CD4-positive, alpha-beta T cell treated with Interleukin-4 for 1 hour (primary cell): ENCODE measurements around the gene DVL2.
A peak's percentile ranks its signal among the peaks of the same experiment; 100 is the strongest.

Experiments used
- DNase-seq, 2 donors: peaks; one replicate each; pipeline ENCODE4 v3.0.0-alpha.2; 2020 to 2022

The DVL2 gene

DNA sequence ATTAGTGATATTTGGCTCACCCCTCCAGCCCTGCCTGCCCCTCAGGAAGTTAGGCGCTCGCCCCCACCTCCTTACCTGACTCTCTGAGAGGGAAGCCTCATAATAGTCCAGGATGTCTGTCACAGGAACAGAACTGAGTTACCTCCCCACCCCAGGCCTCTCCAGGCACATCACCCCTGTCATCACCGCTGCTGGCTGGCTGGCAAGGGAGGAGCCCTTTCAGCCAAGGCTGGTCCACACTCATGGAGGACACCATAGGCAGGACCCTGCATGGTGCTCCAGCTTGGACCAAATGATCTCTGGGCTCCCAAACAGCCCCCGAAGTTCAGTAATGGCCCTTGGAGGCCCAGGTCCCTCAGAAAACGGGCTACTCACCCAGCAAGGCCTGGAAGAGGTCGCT, 16.2 kb downstream of the DVL2 start:
- DNase-seq = no peak

DNA sequence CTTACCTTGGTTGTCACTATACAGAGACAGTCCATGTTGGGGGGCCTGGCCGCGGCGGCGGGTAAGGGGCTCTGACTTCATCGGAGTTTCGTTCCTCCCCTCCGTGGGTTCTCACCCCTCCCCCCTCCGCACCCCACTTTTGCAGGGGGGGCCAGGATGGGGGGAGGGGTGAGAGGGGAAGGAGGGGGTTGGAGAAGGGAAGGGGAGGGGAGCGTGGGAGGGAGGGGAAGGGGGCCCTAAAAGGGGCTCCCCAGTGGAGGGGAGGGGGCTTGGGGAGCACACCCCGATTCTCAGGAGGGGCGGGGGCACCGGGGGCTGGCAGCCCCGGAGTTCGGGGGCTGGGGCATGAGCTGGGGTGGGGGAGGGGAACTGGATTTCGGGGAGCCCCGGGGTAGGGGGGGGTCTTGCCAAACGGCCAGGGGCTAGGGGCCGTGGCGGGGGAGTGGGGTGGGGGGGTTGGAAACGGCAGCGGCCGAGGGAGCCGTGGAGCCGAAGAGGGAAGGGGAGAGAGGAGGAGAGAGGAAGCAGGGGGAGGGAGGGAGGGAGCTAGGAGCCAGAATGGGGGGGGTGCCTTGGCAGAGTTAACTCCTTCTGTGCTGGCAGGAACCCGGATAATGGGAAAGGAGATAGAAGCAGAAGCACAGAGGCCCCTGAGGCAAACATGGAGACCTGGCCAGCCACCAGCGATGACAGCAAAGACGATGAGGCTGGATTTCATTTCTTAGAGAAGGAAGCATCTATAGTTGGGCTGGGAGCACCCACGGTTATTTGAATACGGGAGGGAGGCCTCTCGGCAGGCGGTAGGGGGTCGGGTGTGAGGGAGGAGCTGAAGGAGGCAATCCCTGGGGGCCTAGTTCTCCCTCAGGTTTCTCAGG, 17.0 kb downstream of the DVL2 start:
- peak in 1 of 2 donors; percentile 37 for DNase-seq

DNA sequence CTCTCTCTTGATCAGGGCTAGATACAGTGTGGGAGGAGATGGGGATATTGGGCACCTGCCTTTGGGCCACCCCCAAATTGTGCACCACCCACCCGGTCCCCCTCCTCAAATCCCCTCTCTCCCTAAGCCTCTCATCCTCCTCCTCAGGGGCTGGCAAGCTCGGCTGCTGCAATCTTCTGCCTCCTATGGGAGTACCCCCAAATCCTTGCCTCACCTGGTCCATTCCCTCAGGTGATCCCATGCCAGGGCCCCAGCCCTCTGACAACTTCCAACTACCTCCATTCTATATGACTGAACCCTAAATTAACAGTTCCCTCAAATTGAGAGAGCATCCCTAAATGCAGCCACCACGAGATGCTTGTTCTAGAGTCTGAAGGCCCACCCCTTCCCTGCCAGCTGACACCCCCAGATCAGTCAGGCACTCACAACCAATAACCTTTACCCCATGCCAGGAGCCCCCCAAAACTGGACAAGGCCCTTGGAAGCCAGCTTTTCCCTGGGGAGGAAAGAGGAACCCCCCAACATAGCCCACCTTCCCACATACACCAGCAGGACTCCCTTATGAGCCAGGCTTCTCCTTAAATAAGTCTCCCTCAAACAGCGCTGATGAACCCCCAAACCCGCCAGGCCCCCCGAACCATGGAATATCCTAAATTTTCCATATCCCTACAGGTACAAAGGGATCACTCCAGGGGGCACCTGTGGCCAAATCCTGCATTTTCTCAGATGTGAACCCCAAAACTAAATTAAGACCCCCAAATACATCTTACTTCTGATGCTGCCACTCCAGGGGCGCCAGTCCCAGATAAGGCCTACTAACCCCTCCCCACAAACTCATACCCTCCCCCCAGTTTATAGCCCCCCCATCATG, 17.8 kb downstream of the DVL2 start:
- DNase-seq = no peak

GRCh38 chr17:7215652-7216180, 18.6 kb downstream of the DVL2 start:
- DNase-seq = peak; percentile 18 to 21

GRCh38 chr17:7215136-7215638, 19.1 kb downstream of the DVL2 start:
- DNase-seq = no peak

DNA sequence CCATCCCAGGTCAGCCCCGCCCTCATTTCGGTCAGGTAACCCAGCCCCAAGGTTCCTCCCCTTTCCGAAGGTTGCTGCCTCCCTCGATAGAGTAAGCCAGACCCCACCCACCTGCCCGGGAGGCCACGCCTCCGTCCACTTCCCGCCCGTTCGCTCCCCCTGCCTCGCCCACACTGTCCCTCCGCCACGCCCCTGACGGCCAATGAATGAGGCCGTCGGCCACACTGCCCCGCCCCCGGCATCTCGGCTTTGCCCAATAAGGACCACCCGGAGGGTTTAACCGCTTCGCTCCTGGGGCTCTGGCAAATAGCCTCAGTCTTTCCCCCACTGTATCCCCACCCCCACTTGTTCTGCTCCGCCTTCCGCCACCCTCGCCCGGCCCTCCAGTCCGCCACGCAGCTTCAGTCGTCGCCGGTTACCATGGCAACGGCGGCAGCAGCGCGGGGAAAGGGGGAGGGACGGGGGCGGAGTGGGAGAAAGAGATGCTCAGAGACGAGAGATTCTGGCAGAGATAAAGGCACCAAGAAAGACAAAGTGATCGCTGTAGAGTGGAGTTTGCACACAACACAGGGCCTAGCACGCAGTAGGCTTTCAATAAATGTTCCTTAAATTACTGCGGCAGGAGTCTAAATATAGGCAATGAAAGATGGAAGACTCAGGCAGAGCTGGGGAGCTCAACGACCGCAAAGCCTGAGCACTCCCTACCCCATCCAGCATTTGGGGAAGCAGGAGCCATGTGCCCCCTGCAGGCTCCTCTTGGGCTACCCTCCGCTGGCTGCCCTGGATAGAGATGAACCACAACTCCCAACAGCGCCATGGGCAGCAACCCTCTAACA, 19.8 kb downstream of the DVL2 start:
- peak; percentile 99 for DNase-seq

DNA sequence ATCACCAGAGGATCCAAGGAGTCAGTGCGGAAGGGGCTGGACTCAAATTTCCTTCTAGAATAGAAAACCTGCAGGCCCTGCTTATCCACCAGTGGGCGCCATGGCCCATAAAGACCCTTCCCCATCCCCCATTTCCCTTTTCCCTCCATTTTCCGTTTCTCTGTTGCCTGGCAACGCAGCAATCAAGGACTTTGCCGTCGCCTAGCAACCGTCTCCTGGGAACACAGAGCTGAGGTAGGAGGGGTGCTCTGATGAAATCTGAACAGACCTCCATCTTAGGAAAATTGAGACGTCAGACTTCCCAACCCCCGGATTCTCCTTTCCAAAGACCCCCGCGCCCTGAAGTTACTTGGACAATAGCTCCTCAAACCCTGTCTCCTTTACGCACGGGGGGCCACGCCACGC, 20.4 kb downstream of the DVL2 start:
- DNase-seq = peak; percentile 91

- DNase-seq = no peak
Measured at GRCh38 chr17:7211491-7212273, 22.6 kb downstream of the DVL2 start.

DNA sequence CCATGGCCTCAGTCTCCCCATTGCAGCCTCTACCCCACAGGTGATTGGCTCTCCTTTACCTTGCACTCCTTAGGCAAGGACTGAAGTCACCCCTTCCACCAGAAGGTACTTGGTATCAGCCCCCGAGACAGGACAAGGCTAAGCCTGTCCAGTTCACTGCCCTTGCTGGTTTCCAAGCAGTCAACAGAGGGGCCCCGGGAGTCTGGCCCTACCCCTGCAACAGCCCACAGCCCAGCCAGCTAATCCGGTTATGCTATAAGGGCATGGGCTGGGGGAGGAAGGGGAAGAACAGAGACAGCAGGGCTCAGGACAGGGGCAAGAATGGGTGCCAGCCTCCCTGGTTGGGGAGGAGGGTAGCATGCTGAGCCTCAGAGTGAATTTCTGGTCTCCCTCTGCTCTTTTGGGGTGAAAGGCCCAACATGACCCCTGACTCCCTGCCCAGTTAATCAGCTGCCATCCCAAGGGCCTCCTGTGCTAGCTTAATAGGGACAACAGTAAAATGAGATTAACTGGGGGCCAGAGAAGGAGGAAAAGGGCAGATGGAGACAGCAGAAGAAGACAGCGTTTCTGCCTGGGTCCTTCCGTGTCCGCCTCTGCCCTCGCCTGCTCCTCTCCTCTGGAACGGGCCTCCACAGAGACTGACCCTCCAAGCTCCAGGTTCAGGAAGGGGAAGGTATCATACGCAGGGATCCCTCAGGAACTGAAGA, 25.4 kb downstream of the DVL2 start:
- DNase-seq = no peak

- DNase-seq = no peak
Measured at GRCh38 chr17:7208027-7208571, 26.2 kb downstream of the DVL2 start.

DNA sequence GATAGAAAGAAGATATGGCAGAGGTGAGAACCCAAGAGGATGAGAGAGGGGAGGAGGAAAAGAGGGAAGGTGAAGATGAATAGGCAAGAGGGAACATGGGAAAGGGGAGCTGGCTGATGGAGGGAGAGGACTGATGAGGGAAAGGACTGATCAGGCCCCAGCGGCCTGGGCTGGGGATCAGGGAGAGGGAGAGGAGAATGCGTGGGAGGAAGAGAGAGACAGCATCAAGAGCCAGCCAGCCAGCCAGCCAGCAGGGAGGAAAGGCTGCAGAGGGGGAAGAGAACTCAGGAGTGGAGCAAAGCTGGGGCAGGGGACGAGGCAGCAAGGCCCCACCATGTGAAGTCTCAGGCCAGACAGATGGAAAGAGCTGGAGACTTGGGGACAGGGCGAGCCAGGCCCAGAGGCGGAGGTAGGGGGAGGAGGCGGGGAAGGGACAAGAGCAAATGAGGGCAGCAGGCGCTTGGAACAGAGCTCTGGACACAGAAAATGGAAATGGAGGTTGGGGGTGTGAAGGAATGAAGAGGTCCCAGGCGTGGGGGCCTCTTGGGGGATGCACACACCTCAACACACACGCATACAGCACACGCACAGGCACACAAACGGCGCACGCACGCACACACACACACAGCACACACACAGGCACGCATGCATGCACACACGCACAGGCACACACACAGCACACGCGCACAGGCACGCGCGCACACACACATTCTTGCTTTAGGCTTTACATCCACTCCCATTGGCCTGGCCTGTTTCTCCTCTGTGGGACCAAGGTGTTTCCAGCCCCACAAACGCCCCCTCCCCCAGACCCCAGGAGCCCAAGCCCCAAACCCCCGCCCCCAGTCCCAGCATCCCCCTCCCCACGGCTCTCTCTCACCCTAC, 27.0 kb downstream of the DVL2 start:
- DNase-seq = peak in 1 of 2 donors; percentile 16

DNA sequence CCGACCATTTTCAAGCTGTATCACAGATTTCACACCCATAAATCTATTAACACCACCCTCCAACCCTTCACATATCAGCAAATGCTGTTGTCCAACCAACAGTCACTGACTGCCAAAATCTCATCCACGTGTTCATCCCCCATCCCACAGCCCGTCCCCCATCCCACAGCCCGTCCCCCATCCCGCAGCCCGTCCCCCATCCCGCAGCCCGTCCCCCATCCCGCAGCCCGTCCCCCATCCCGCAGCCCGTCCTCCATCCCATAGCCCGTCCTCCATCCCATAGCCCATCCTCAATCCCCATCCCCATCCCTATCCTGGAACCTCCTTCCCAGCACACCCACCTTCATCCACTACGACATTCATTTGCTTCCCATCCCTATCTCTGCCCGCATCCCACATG, 28.8 kb downstream of the DVL2 start:
- DNase-seq = no peak

DNA sequence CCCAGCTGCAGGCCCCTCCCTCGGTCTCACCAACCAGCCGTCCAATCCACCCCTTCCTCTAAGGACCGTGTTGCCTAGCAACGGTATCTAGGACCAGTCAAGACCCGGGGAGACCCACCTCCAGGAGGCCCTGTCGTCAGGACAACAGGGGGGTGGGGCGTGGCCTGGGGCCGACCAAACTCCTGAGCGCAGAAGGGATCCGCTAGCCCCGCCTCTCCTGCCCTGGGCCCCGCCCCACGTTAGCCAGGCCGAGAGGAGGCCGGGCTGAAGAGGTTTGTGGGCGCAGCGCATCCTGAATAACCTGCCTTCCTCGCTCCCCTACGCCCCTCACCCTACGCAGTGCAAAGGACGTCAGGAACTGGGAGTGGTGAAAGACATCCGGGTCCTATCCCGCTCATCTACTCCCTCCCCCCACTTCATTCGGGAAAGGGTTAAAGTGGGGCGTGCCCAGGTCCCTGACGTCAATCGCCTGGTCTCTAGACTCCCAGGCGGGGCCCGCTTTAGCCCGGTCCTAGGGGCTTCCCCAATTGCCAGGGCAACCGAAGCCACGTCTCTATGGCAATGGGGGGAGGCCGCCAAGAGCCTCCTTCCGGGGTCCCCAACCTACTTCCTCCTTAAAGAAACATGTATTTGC, 29.4 kb downstream of the DVL2 start:
- peak; percentile 99 for DNase-seq

- no peak for DNase-seq
Measured at GRCh38 chr17:7204336-7204735, 30.0 kb downstream of the DVL2 start.

DNA sequence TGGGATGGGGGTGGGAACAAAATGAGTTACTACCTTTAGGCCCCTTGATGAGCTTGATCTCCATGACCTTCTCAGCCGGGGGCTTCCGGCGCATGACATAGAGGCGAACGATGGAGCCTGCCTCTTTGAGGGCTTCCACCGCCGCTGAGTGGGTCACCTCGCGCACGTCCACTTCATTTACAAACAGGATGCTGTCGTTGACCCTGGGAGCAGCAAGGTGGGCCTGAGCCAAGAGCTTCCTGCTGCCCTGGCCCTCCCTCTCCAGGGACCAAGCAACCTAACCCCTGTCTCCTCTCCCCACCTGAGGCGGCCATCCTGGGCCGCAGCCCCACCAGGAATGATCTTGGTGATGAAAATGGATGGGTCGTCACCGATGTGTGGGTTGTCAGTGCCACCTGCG, 30.9 kb downstream of the DVL2 start:
- no peak for DNase-seq

DNA sequence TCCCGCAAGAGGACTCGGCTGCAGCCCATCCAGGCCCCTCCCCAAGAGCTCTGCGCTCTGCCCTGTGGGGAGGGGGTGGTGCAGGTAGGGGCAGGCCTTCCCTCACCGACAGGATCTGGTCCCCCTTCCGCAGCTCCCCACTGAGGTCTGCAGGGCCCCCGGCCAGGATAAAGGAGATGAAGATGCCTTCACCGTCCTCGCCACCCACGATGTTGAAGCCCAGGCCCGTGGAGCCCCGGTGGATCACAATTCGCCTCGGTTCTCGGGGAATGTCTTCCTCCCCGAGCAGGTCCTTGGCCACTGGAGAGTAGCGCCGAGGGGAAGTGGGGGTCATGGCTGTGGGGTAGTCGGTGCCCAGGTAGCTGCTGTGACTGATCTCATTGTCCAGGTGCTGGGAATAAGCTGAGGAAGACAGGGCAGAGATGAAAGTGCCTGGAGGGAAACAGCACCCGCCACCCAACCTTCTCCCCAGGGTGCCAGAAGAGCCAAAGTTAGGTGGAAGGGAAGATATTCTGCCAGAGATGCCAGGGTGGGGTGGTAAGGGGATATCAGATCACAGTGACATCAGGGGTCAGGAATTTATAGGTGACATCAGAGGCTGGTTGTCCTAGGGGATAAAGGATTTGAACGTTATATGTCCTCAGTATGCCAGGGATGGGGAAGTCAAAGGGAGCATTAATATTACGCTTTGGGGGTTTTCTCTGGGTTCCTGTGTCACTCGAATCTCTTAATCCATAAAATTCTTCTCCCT, 37.5 kb downstream of the DVL2 start:
- no peak for DNase-seq

GRCh38 chr17:7195971-7196370, 38.3 kb downstream of the DVL2 start:
- no peak for DNase-seq

GRCh38 chr17:7192271-7192937, 41.9 kb downstream of the DVL2 start:
- DNase-seq = no peak
